B cell (primary cell): Measurements from ENCODE around the gene DAPP1.

ENCODE experiments used
- EZH2 ChIP-seq: IDR thresholded peaks from 2 replicates; pipeline ENCODE4 v1.6.1; 2012; ENCODE audit warnings: borderline replicate concordance, low read depth, mild to moderate bottlenecking, moderate library complexity, low read length; ENCODE audit not compliant: insufficient read depth, poor library complexity, severe bottlenecking
- TF ChIP-seq, protein P1 (sequence below): fragments of 200-600 bp; IDR thresholded peaks from one replicate; pipeline ENCODE4 v1.8.0; 2022; ENCODE audit warnings: antibody characterized with exemption, mild to moderate bottlenecking

GRCh38 chr4:99807666-99808065, 9.0 kb upstream of the DAPP1 start:
- TF ChIP-seq EZH2, result no peak
- TF ChIP-seq, protein P1, sequence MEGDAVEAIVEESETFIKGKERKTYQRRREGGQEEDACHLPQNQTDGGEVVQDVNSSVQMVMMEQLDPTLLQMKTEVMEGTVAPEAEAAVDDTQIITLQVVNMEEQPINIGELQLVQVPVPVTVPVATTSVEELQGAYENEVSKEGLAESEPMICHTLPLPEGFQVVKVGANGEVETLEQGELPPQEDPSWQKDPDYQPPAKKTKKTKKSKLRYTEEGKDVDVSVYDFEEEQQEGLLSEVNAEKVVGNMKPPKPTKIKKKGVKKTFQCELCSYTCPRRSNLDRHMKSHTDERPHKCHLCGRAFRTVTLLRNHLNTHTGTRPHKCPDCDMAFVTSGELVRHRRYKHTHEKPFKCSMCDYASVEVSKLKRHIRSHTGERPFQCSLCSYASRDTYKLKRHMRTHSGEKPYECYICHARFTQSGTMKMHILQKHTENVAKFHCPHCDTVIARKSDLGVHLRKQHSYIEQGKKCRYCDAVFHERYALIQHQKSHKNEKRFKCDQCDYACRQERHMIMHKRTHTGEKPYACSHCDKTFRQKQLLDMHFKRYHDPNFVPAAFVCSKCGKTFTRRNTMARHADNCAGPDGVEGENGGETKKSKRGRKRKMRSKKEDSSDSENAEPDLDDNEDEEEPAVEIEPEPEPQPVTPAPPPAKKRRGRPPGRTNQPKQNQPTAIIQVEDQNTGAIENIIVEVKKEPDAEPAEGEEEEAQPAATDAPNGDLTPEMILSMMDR, result no peak
